Esophagus squamous epithelium (tissue), 4 donors: ENCODE measurements around the gene SANBR.

Experiments
- POLR2A ChIP-seq, 4 donors: fragments of 450-650 bp; IDR thresholded peaks; one replicate each; pipeline ENCODE4 v1.6.1; 2017; ENCODE audit warnings: antibody characterized with exemption in 4 of 4, mild to moderate bottlenecking in 4 of 4, moderate library complexity in 3 of 4
- TF ChIP-seq, protein P1 (sequence below), 6 experiments: fragments of 450-650 bp in 4 of 6; fragments of 200-600 bp in 2 of 6; sonication (generic) in 2 of 6; IDR thresholded peaks; one replicate each; pipeline ENCODE4 v1.5.1; 2016 to 2019; ENCODE audit warnings: antibody characterized with exemption in 6 of 6, mild to moderate bottlenecking in 4 of 6, moderate library complexity in 4 of 6

DNA sequence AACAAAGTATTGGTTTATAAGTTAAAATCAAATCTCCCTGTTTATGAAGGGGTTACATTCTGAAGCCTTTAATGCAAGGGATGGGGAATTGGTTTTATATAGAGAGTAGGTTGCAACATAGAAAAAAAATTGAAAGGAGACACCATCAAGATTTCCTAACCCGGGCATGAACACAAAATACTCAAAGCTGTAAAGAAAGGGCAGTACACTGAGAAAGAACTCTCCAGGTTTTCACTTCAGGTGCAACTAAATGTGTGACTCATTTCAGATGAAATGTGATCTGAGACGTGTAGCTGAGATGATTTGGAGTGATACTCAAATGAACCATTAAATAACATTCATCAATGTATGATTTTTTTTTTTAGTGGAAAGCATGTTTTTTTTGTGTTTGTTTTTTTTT lies 43.6 kb downstream of the SANBR start:
- TF ChIP-seq, protein P1, sequence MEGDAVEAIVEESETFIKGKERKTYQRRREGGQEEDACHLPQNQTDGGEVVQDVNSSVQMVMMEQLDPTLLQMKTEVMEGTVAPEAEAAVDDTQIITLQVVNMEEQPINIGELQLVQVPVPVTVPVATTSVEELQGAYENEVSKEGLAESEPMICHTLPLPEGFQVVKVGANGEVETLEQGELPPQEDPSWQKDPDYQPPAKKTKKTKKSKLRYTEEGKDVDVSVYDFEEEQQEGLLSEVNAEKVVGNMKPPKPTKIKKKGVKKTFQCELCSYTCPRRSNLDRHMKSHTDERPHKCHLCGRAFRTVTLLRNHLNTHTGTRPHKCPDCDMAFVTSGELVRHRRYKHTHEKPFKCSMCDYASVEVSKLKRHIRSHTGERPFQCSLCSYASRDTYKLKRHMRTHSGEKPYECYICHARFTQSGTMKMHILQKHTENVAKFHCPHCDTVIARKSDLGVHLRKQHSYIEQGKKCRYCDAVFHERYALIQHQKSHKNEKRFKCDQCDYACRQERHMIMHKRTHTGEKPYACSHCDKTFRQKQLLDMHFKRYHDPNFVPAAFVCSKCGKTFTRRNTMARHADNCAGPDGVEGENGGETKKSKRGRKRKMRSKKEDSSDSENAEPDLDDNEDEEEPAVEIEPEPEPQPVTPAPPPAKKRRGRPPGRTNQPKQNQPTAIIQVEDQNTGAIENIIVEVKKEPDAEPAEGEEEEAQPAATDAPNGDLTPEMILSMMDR (IDR thresholded peaks at IDR 0.05) = no peak
- TF ChIP-seq POLR2A (IDR thresholded peaks at IDR 0.05) = no peak
